HFF-Myc (cell line): ENCODE data around the gene EFTUD2.
"Not testable (repeated sequence)": the region's sequence is repeated elsewhere in the genome, so short reads cannot be mapped to it uniquely, and the experiment has no call there.

Source experiments
- DNase-seq: peaks from one replicate; pipeline ENCODE4 v3.0.0-alpha.2; 2011; ENCODE audit warnings: low read depth; ENCODE audit errors: extremely low read depth
- H3K4me3 ChIP-seq: replicated peaks from 2 replicates; pipeline ENCODE4 v1.5.1; 2011; ENCODE audit warnings: low read depth, mild to moderate bottlenecking, control low read depth, low read length
- CTCF ChIP-seq: IDR thresholded peaks from 2 replicates; pipeline ENCODE4 v1.5.1; 2012; ENCODE audit warnings: mild to moderate bottlenecking, low read depth, low read length, control low read depth; ENCODE audit errors: missing control alignments

EFTUD2 gene

GRCh38 chr17:44830359-44831288 lies 68.6 kb downstream of the EFTUD2 start:
- peak overlapping the region; percentile 92 for H3K4me3 ChIP-seq
- no peak for DNase-seq
- TF ChIP-seq CTCF, result no peak

GRCh38 chr17:44829523-44830358 lies 69.5 kb downstream of the EFTUD2 start, which contains the start of gene GJC1:
GJC1 (minus strand) TSS chr17:44830287; CDS start chr17:44805817, 24,470 bp downstream.
- DNase-seq, result no peak
- H3K4me3 ChIP-seq, result peak within 1 kb of the TSS; percentile 92
- no peak for TF ChIP-seq CTCF

GRCh38 chr17:44828919-44829522 lies 70.2 kb downstream of the EFTUD2 start:
- TF ChIP-seq CTCF, result no peak
- H3K4me3 ChIP-seq, result peak overlapping the region; percentile 92
- no peak for DNase-seq

GRCh38 chr17:44827863-44828262 lies 71.4 kb downstream of the EFTUD2 start:
- no peak for DNase-seq
- TF ChIP-seq CTCF, result no peak
- peak overlapping the region; percentile 92 for H3K4me3 ChIP-seq

- TF ChIP-seq CTCF, result no peak
- no peak for DNase-seq
- H3K4me3 ChIP-seq, result no peak overlapping the region
Measured at GRCh38 chr17:44826123-44826790, 73.0 kb downstream of the EFTUD2 start.

GRCh38 chr17:44825236-44825635 lies 74.0 kb downstream of the EFTUD2 start:
- not testable (repeated sequence) for DNase-seq, H3K4me3 ChIP-seq
